CD4-positive, alpha-beta T cell treated with Interleukin-17A for 4 hours (primary cell): ENCODE results near the gene PTPN20.

ENCODE experiments used
- DNase-seq: peaks from one replicate; pipeline ENCODE4 v3.0.0-alpha.2; 2020; ENCODE audit warnings: mixed read lengths

PTPN20 gene

DNA sequence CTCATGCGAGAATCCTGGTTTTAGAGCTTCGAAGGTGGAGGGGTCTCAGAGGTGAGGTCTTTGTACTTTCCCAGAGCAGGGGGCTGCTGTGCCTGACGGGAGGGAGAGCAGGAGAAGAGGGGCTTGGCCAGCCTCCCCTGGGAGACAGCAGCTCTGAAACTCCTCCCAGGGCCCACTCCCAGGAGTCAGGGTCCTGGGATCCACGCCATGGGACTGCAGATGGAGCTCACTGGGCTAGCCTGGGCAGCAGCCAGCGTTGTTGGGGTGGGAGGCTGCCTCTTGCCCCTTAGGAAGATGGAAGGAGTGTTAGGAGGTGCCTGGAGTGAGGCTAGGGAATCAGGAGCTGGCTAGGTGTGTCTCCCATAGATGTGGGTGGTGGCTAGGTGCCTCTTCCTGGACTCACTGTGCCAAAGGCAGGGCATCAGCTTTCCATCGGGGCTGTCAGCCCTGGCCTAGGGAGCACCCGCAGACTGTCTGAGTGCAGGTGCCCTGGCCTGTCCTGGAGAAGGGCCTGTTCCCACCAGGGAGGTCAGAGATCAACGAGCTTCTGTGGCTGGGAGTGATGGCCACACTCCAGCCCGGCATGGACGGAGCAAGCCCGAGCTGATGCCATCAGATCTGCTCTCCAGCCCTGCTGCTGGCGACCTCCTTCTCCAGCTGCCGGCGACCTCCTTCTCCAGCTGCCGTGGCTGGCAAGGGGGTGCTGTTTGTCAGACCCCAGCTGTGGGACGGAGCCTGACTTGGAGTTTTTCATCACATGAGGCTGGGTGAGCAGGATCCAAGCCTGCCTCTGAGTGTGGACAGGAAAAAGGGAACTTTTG, 111.3 kb downstream of the PTPN20 start:
- DNase-seq: no peak

DNA sequence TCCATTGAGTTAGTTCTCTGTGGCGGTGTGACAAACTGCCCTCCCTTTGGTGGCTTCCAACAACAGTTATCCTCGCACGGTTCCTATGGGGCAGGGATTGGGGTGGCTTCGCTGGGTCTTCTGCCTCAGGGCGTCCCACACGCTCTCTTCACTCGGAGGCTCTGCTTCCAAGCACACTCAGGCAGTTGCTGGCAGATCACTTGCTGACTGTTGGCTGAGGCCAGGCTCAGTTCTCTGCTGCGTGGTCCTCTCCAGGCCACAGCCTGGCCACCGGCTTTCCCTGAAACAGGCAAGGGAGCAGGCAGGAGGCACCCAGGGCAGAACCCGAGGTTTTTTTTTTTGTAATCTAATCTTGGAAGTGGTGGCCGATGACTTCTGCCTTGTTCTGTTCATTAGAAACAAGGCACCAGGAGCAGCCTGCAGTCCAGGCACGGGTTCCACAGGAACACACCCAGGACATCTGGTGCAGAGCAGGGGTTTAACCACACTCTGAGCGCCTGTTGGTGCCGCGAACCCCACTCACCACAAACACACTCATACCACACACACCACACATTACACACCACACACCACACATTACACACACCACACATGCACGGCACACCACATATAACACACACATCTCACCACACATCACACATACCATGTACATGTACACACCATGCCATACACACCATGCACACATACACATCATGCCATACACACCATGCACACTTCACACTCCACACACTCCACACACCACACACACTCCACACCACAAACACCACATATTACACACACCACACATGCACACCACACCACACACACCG, 112.2 kb downstream of the PTPN20 start:
- DNase-seq: no peak

DNA sequence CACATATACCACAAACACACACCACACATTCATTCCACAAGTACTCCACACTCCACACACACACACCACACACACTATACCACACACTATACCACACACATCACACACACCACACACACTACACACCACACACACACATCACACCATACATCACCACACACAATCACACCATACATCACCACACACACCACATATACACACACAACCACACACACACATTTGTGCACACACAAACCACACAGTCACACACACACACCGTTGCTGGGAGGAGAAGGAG, 112.8 kb downstream of the PTPN20 start:
- DNase-seq: no peak

DNA sequence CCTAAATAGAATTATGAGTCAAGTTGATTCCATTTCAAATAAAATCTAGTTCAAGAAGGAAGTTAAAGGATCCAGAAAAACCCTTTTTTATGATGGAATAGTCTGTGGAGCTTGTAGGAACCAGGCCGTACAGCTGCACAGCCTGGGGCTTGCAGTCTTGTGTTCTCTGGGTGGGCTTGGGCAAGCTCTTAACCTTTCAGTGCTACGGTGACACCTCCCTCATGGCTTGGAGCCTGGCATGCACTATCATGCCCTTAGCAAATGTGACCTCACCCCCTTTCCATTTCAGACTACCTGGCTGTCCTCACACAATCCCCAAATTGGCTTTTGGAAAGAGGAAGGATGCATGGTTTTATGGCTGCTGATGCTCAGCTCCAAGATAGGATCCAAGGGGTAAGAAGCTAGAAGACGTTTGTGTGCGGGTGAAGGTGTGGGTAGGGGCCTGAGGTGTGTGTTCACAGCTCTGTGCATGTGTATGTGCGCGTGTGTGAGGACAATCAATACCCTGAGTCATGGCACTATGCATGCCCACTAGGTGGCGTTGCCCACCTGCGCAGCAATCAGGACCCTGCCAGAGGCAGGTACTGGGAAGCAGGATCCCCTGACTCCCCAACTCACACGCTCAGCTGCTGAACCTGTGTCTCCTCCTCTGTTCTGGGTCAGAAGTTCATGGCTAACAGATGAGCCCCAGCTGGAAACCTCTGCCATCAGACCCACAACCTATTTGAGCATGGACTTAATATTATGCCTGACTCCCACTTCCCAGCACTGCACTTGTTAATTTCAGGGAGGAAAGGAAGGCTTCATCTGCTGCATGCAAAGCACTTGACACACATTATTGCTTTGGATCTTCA, 113.4 kb downstream of the PTPN20 start:
- peak; percentile 82 for DNase-seq

DNA sequence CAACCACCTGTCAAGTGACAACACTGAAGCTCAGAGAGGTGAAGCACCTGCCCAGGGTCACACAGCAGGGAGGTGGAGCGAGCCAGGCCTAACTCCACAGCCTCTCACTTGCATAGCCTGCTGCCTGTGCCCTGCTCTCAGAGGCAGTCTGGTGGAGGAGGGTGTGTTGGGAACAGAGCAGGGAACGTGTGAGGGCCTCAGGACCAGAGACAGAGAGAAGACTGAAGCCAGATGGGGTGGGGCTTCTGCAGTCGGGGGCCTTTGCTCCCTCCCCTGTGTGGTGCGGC, 114.0 kb downstream of the PTPN20 start:
- no peak for DNase-seq

DNA sequence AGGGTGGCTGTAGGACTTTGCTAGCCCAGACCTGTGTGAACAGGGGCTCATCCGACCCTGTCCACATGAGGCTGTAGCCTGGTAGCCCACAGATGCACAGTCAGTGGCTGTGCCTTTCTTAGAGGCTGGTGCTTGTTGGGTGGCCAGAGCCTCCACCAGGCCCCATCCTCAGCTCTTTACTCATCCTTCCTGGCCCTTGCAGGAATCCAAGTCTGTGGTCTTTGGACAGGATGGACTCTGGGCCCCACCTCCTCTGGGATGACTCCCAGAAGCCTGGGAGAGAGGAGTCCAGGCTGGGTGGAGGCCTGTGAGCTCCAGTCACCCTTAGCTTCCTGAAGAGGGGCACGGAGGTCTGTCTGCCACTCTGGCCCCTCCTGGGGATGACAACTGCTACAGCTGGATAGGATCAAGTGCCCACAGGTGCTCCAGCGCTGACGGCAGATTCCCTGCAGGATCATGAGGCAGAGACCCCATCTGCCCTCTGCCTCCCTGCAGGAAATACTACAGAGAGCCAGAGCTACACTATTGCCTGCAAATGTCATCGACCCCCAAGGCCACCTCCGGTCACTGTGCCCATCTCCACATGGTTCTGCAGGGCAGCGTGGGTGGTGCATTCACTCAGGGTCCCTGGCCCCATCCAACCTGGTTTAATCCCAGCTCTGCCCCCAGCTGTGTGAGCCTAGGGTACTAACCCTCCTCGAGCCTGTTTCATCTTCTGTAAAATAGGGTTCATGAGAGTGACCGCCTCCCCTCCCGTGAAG, 114.5 kb downstream of the PTPN20 start:
- no peak for DNase-seq

DNA sequence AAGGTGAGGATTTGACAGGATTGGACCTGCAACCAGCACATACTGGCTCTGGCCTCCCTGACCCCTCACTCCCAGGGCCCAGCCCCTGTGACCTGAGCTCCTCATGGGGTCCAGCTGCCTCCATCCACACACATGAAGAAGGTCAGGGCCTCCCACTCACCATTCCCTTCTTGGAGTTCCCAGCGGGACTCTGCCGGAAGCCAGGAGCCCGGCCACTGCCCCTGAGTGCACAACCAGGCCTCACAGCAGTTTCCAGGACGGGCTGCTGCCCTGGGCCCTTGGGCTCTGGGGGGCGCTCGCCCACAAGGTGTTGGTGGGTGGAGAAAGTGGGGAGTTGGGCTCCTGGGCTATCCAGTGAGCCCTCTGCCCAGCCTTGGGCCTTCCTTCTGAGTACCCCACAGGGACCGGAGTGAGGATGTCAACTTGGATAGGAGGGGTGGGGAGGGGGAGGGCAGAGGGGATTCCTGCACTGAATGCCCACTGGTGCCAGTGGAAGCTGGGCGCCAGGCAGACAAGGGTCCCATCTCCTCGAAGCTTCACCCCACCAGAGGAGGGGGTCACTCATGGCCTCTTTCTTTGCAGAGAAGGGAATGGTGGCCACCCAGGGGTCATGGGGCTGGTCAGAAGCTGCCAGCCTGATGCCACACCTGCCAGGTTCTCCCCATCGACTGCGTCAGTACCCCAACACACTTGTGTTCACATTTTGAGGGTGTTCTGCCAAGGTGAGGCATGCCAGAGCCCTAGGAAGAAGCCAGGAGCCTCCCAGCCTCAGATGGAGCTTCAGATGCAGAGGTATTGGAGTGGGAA, 115.3 kb downstream of the PTPN20 start:
- no peak for DNase-seq

DNA sequence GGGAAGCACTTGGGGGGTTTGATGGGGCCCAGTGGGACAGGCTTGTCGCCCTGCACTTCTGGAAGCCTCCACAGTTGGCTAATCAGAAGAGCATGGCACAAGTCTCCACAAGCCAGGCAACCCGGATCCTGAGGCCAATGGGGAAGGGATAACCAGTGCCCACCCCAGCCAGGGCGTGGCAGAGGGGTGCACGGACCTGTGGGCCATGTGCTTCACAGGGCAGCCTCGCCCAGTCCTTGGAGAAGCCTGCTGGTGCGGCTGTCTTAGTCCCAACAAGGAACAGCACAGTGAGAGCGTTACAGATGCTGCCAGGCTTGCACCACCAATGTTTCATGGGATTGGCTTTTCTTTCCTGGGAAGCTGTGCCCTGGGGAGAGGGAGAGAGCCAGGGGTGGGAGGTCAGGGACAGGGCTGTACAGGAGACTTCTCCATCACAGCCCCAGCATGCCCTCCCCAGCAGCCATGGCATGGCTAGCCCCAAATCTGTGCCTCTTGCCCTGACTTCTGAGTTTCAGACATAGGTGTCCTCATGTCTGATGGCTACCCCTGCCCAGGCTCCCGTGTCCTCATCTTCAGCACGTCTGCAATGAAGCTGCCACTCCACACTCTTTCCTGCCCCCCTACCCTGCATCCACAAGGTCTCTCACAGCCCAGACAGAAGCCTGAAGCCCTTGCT, 116.0 kb downstream of the PTPN20 start:
- DNase-seq: no peak

DNA sequence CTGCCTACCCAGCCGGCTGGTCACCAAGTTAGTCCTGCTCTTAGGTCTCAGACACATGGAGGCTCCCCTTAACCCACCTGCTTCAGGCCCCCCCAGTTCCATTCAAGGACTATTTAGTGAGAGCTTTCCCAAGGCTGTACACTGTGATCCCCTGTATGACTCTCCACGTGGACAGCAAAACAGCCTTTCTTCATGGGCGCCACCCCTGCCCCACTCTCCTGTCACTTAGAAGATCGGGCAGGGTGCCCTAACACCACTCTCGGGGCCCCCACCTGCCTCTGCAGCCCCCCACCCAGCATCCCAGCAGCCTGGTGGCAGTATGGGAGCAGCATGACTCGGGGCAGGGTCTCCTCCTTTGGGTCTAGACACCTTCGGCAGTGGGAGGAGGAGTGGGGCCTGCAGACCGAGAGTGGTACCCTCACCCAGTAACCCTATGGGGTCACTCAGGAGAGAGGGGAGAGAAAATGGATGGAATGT, 116.6 kb downstream of the PTPN20 start:
- DNase-seq: no peak

DNA sequence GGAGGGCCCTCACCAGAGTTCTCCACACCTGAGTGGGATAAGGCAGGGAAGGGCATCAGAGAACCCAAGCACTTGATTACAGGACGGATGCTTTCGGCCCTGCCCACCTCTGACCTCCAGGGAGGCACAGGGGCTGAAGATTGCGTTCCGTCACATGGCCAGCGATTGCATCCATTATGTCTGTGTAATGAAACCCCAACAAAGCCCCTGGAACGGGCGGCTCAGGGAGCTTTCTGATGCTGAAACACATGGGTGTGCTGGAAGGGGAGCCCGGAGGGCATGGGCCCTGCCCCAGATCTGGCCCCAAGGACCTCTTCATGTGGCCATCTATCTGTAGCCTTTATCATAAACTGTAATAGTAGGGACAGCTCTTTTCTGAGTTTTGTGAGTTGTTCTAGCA, 117.2 kb downstream of the PTPN20 start:
- DNase-seq: no peak

DNA sequence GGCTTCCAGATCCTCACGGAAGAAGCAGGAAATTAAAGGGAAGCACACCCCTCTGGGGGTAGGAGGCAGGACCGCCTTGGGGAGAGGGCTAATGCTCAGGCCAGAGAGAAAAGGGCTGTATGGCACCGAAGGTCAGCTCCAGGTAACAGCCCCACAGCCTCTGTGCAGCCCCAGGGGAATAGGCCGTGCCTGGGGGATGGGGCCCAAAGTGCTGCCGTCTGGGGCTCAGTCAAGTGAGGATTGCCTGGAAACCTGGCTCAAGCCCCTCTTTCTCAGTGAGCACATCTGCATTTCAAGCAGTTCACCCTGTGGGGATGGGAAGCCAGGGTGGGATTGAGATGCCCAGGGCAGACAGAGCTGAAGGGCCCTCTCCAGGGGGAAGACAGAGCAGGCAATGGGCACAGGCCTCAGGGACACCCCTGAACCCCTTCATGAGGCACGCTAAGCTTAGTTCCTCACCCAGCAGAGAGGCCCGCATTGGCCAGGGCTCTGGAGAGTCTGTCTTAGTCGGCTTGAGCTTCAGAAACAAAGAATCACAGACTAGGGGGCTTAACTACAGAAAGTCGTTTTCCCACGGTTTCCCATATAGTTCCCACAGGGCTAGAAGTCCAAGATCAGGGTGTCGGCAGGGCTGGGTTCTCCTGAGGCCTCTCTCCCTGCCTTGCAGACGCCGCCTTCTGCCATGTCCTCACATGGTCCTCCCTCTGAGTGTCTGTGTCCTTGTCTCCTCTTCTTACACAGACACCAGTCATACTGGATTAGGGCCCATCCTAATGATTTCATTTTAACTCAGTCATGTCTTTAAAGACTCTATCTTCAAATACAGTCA, 118.2 kb downstream of the PTPN20 start:
- DNase-seq: no peak

DNA sequence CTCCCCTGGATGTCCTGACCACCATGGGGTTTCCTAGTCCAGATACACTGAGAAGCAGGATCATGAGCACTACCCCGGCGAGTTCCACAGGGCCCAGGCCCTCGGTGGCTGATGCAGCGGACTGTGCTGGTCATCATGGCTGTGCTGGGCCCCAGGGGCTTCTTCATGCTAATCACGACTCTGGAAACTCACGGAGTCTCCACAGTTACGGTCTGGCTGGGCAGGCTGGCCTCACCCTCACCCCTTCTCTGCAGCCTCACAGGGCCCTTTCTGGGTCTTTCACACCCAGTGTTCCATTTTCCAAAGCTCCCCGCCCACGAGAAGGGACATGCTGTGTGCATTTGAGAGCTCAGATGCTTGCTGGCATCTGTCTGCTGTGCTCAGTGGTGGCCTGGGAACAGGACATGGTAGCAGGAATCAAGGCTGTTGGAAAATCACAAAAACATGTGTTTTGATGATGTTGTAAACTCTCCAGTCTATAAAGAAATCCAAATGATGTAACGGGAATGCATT, 119.0 kb downstream of the PTPN20 start:
- no peak for DNase-seq

DNA sequence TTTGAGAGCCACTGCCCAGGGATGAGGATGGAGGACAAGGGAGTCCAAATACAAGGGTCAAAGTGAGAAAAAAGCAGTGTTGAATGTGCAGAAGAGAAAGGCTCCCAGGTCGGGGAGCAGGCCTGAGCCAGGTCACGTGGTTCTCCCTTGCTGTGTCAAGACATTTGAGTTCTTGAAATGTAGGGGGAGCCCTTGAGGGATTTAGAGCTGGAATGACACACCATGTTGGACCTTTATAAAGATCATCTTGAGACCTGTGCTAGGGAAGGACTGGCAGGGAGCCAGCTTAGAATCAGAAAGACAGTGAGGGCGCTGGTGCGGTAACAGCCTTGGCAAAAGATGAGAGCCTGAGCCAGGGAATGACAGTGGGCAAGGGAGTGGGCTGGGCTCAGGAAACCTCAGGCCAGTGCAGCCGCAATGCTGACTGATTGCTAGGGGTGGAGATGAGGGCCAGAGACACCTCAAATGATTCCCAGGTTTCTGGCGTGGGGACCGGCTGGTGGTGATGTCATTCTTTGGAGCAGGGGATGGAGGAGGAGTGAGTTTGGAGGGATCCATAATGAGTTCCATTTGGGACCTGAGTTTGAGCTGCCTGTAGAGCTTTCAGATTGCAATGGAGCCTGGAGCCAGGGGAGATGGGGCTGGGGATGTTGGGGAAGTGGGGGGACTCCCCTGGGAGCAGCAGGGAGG, 120.1 kb downstream of the PTPN20 start:
- DNase-seq: no peak

DNA sequence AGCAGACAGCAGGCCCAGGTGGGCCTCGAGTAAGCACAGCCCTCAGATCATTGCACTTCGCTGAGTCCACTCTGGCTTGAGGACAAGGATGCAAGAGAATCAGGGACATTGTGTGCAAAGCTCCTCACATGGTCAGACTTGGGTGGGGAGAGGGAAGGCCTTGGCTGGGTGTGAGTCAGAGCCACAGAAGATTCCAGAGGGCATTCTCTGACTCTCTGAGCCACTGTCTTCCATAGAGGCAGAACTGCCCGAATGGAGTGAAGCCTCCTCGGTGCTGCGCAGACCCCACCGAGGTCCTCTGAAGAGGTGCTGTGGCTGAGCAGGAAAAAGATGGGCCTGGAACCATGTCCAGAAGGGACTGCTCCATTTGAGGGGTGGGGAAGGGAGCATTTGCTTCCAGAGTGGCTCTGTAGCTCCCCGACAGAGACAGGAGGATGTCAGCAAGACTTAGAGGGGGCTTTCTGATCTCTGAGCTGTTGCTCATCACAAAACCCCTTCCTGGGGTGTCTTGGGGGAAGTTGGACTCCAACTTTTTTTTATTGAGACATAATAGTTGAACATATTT, 120.8 kb downstream of the PTPN20 start:
- no peak for DNase-seq

DNA sequence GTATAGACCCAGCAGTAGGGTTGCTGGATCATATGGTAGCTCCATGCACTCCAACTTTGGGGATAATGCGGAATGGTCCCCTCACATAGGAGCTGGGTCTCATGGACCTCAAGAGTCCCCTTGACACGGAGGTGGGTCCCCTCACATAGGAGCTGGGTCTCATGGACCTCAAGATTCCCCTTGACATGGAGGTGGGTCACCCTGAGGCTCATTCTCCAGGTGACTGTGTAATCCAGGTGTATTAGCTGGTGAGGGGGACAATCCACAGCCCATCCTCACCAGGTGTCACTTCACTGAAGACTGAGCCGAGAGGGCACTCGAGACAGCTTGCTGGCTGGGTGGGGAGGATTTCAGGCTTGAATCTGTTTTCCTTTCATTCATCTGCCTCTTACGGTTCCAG, 121.9 kb downstream of the PTPN20 start:
- no peak for DNase-seq

DNA sequence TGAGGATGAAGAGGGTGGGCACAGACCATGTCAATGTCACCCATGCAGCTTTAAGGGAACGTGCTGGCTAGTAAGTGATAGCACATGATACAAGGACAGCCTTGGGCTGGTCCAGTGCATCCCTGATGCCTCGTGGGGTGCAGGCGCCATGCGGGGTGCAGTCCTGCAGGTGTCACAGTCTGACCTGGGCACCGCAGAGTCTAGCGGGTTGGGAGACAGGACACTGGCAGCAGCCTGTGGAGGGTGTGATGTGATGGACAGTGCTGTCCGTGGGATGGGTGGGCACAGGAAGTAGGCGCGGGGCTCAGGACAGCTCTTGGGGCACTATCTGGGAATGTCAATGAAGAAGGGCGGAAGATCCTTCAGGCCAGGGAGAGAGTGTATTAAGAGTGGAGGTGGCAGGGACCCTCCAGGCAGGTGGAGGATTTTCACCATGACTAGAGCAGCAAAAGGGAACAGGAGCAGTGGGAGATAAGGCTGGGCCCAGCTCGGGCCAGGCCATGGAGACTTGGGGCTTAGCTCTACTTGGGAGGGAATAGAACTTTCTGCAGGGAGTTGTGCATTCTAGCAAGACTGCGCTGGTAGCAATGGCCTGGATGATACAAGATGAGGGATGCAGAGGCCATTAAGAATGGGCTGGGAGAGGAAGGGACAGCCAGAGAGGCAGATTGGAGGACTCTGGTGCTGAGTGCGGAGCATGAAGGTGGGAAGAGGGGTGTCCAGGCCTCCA, 122.5 kb downstream of the PTPN20 start:
- no peak for DNase-seq

DNA sequence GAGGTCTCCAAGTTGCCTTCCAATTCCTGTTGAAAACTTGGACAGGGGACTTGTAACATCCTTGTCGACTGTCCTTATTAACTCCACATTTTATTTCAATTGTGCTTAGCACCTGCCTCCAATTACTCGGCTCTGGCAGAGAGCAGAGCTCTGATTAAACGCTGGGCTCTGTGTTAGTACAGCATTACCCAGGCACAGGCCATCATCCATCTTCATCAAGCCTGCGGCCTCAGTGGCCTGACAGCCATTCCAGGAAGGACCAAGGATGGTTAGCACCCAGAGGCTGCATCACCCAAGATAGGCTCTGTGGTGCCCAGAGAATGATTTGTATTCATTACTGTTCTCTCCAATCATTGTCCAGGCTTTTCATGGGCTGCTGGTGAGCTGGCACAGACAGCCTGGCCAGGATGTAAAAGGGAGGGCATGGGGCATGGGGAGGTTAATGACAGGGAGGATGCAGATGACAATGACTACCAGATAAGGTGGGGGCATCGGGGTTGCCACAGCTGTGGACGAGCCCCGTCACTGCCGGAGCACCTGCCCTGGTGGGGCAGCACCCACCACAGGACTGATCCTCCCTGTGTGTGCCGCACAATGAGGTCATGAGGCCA, 123.3 kb downstream of the PTPN20 start:
- DNase-seq: no peak
